HG03060 (cell line): ENCODE data around the gene OPTN.
"Not testable (repeated sequence)": the region's sequence is repeated elsewhere in the genome, so short reads cannot be mapped to it uniquely, and the experiment has no call there.

Source experiments
- ATAC-seq: cut with Tn5 transposase; IDR thresholded peaks from one replicate; pipeline ENCODE4 v1.9.1; 2021; ENCODE audit warnings: low read depth, moderate number of reproducible peaks; ENCODE audit not compliant: unreplicated experiment

Gene OPTN

GRCh38 chr10:13099666-13100348 is at the start of gene OPTN:
Gene OPTN, plus strand, starts transcription at chr10:13100163. Its CDS starts 8,960 bp downstream, at chr10:13109123.
- ATAC-seq: no peak

GRCh38 chr10:13051126-13051694 is 48.8 kb upstream of the OPTN start:
- no peak for ATAC-seq

GRCh38 chr10:13053208-13053607 is 46.8 kb upstream of the OPTN start:
- not testable (repeated sequence) for ATAC-seq

GRCh38 chr10:13053794-13054462 is 46.0 kb upstream of the OPTN start:
- no peak for ATAC-seq

- ATAC-seq: no peak
Observed at GRCh38 chr10:13054844-13055243, 45.1 kb upstream of the OPTN start.

- ATAC-seq: no peak
Observed at GRCh38 chr10:13056456-13057077, 43.4 kb upstream of the OPTN start.

- no peak for ATAC-seq
Observed at GRCh38 chr10:13062803-13063202, 37.2 kb upstream of the OPTN start.

GRCh38 chr10:13066527-13066926 is 33.4 kb upstream of the OPTN start:
- ATAC-seq: no peak

GRCh38 chr10:13067431-13067830 is 32.5 kb upstream of the OPTN start:
- no peak for ATAC-seq

- ATAC-seq: no peak
Observed at GRCh38 chr10:13068071-13068470, 31.9 kb upstream of the OPTN start.

GRCh38 chr10:13068484-13068883 is 31.5 kb upstream of the OPTN start:
- no peak for ATAC-seq

- no peak for ATAC-seq
Observed at GRCh38 chr10:13072339-13072738, 27.6 kb upstream of the OPTN start.

GRCh38 chr10:13074563-13075451 is 25.2 kb upstream of the OPTN start:
- ATAC-seq: no peak

GRCh38 chr10:13078912-13079775 is 20.8 kb upstream of the OPTN start:
- no peak for ATAC-seq

GRCh38 chr10:13079776-13080050 is 20.2 kb upstream of the OPTN start:
- no peak for ATAC-seq

GRCh38 chr10:13080643-13081042 is 19.3 kb upstream of the OPTN start:
- no peak for ATAC-seq

- not testable (repeated sequence) for ATAC-seq
Observed at GRCh38 chr10:13083700-13084099, 16.3 kb upstream of the OPTN start.

GRCh38 chr10:13086056-13086455 is 13.9 kb upstream of the OPTN start:
- ATAC-seq: no peak

- ATAC-seq: no peak
Observed at GRCh38 chr10:13087601-13087985, 12.4 kb upstream of the OPTN start.
